Left renal pelvis (tissue), 4 donors: Measurements from ENCODE around the gene TAP1. TPM values are rescaled to one million over a fixed set of nuclear protein-coding genes. Genes with fewer than 3 reads are reported as not detected.

Source experiments
- DNase-seq, 4 donors: peaks; one replicate each; pipeline ENCODE4 v3.0.0-alpha.2; 2013; ENCODE audit warnings: low read depth in 4 of 4, low spot score in 3 of 4
- polyA plus RNA-seq, 4 donors: library from polyadenylated mRNA; unstranded; fragments of 120-200 nt; gene quantifications; one replicate each; pipeline ENCODE4 v1.2.1, GENCODE V29; 2013; ENCODE audit not compliant: insufficient read length in 4 of 4

TAP1 gene
- polyA plus RNA-seq, 4 donors = 9.4 to 11.0 (median 9.7) TPM

- DNase-seq = no peak
Measured at GRCh38 chr6:32865724-32866443, 12.4 kb upstream of the TAP1 start.

- no peak for DNase-seq
Measured at GRCh38 chr6:32862725-32863124, 9.2 kb upstream of the TAP1 start.

GRCh38 chr6:32860674-32861073, 7.2 kb upstream of the TAP1 start:
- DNase-seq = no peak

- DNase-seq = no peak
Measured at GRCh38 chr6:32858194-32858593, 4.7 kb upstream of the TAP1 start.

GRCh38 chr6:32857156-32857891, 3.8 kb upstream of the TAP1 start:
- no peak for DNase-seq

- DNase-seq = no peak
Measured at GRCh38 chr6:32855467-32856174, 2.1 kb upstream of the TAP1 start.

GRCh38 chr6:32854376-32855178, 1.1 kb upstream of the TAP1 start:
- peak in 1 of 4 donors; percentile 7 for DNase-seq

- peak in 1 of 4 donors; percentile 7 for DNase-seq
Measured at GRCh38 chr6:32852844-32853540, 512 bp downstream of the TAP1 start.

GRCh38 chr6:32852018-32852843, 1.3 kb downstream of the TAP1 start:
- no peak for DNase-seq

GRCh38 chr6:32851025-32851424, 2.5 kb downstream of the TAP1 start:
- no peak for DNase-seq

GRCh38 chr6:32849126-32849525, 4.4 kb downstream of the TAP1 start:
- no peak for DNase-seq

- no peak for DNase-seq
Measured at GRCh38 chr6:32847795-32848194, 5.7 kb downstream of the TAP1 start.

- no peak for DNase-seq
Measured at GRCh38 chr6:32847004-32847403, 6.5 kb downstream of the TAP1 start.

- DNase-seq = no peak
Measured at GRCh38 chr6:32845384-32845884, 8.1 kb downstream of the TAP1 start.

- no peak for DNase-seq
Measured at GRCh38 chr6:32844839-32845383, 8.6 kb downstream of the TAP1 start.

GRCh38 chr6:32843979-32844838, 9.3 kb downstream of the TAP1 start, which contains the start of gene PSMB8:
PSMB8 (minus strand) TSS chr6:32844047; CDS start chr6:32843996, 51 bp downstream.
- DNase-seq = peak; percentile 85 to 92 (median 88)

- no peak for DNase-seq
Measured at GRCh38 chr6:32843331-32843978, 10.0 kb downstream of the TAP1 start.
